Psoas muscle (tissue), 8 donors: ENCODE data around the gene KDM3A. TPM values are rescaled to one million over a fixed set of nuclear protein-coding genes. Genes with fewer than 3 reads are reported as not detected.

ENCODE experiments used
- ATAC-seq, 4 donors: fragments of 200-7000 bp; cut with Tn5 transposase; one replicate each; pipeline ENCODE4 v1.9.1; 2020; ENCODE audit warnings: moderate library complexity in 3 of 4, mild to moderate bottlenecking in 2 of 4
- DNase-seq, 2 donors: peaks; one replicate each; pipeline ENCODE4 v3.0.0-alpha.2; 2020
- H3K27ac ChIP-seq: fragments of 200-600 bp; one replicate; pipeline ENCODE4 v1.8.0; 2022
- H3K27me3 ChIP-seq, 3 donors: fragments of 200-600 bp in 1 of 3; one replicate each; pipeline versions ENCODE4 v1.6.1 to v1.8.0; 2013 to 2022; ENCODE audit warnings: low read length in 2 of 3, mild to moderate bottlenecking in 2 of 3, moderate library complexity in 1 of 3; ENCODE audit not compliant: insufficient read depth in 3 of 3
- H3K36me3 ChIP-seq, 2 donors: fragments of 200-600 bp in 1 of 2; one replicate each; pipeline versions ENCODE4 v1.6.1 to v1.8.0; 2013 to 2022; ENCODE audit warnings: low read depth in 1 of 2, mild to moderate bottlenecking in 1 of 2, moderate library complexity in 1 of 2; ENCODE audit not compliant: insufficient read depth in 1 of 2
- H3K4me1 ChIP-seq: fragments of 200-600 bp; one replicate; pipeline ENCODE4 v1.8.0; 2022
- H3K4me3 ChIP-seq: fragments of 200-600 bp; one replicate; pipeline ENCODE4 v1.8.0; 2022; ENCODE audit warnings: mild to moderate bottlenecking
- H3K9me3 ChIP-seq: fragments of 200-600 bp; one replicate; pipeline ENCODE4 v1.8.0; 2022
- WGBS, 3 donors: extraction: QIAGEN DNeasy Blood & Tissue Kit; methylation state at CpG; one replicate each; pipeline versions ENCODE4 v1.1.6 to v1.1.7; 2013; 5-methylcytosine and 5-hydroxymethylcytosine counted together
- intact Hi-C, 2 donors: fragments of 100-400 bp; cut with DNase I; formaldehyde crosslinking; loops; one replicate each; pipeline versions ENCODE4 v1.11.0 to v1.14.2; 2022
- polyA plus RNA-seq, 3 donors: library from polyadenylated mRNA; stranded (reverse); fragments of 200-250 nt; gene quantifications; one replicate each; pipeline ENCODE4 v1.2.3, GENCODE V29; 2013
- total RNA-seq, 4 donors: library from RNA; stranded (reverse); fragmentation: NEBNext Ultra II Directional in 2 of 4; extraction: Animal tissue kit (Norgen Biotek cat#: 25700) in 2 of 4; gene quantifications; one replicate each; pipeline versions ENCODE4 v1.2.1 to v1.2.4, GENCODE V29; 2021 to 2023
- TF ChIP-seq, protein P1 (sequence below): fragments of 200-600 bp; IDR thresholded peaks from one replicate; pipeline ENCODE4 v1.8.0; 2022; ENCODE audit warnings: antibody characterized with exemption
- donor health status: healthy with polysubstance abuse.
- donor health status: DM: no; HTN: no; CAD: no; lungs with moderate emphysema.
- donor health status: Bipolar disorder and iron deficiency.
- donor health status: healthy.
- donor health status: DM: yes; HTN: yes; CAD: no.
- donor health status: DM: no; HTN: no; CAD: no.
- donor health status: DM: no; HTN: no; CAD: no.
- donor health status: DM: yes; HTN: yes; CAD: no.

Gene KDM3A
- total and polyA plus RNA-seq, 7 donors, result 12.2 to 34.7 (median 23.5) TPM

DNA sequence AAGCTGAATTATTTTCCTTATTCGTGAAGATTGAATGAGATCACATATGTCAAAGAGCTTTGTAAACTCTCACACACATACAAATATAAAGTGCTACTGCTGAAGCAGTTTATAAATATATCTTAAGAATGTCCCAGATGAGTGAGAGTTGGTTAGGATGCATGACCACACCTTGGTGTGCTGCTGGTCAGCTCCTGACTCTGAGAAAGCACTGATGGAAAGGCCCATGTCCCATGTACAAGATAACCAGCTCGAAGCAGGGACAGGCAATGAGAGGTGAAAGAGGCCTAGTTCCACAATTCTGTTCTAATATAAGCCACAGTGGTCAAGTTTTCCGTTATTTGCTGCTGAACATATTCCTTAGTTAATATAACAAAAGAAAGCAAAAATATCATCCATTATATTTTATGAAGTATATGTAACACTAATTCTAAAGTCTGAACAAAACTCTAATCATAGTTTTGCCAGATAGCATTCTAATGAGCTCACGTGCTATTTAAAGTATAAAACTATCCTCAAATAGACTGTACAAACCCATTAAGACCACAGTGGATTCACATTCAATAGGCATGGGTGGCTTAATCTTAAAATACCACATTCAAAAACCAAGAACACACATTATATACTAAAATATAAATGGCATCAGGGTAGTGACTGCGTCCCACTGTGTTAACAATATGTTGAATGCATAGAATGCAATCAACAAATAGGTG lies 72.9 kb downstream of the KDM3A start:
- intact Hi-C loops, result no loop called here
- TF ChIP-seq, protein P1, sequence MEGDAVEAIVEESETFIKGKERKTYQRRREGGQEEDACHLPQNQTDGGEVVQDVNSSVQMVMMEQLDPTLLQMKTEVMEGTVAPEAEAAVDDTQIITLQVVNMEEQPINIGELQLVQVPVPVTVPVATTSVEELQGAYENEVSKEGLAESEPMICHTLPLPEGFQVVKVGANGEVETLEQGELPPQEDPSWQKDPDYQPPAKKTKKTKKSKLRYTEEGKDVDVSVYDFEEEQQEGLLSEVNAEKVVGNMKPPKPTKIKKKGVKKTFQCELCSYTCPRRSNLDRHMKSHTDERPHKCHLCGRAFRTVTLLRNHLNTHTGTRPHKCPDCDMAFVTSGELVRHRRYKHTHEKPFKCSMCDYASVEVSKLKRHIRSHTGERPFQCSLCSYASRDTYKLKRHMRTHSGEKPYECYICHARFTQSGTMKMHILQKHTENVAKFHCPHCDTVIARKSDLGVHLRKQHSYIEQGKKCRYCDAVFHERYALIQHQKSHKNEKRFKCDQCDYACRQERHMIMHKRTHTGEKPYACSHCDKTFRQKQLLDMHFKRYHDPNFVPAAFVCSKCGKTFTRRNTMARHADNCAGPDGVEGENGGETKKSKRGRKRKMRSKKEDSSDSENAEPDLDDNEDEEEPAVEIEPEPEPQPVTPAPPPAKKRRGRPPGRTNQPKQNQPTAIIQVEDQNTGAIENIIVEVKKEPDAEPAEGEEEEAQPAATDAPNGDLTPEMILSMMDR, result no peak
- no peak for DNase-seq
- H3K4me3 ChIP-seq, result no peak overlapping the region
- WGBS, 3 donors, result 78 to 85% (median 84%) methylated on average over 5 of the region's 5 CpGs
- peak in 3 of 4 donors; percentile 39 to 65 (median 63) for ATAC-seq
- peak overlapping the region; percentile 73 for H3K27ac ChIP-seq
- H3K9me3 ChIP-seq, result no peaks in the 10 kb centered on the region
- H3K4me1 ChIP-seq, result peaks cover 46% of the 10 kb centered on the region
- peaks cover 1 to 12% of the 10 kb centered on the region in 2 donors for H3K36me3 ChIP-seq
- H3K27me3 ChIP-seq, result no peaks in the 10 kb centered on the region

DNA sequence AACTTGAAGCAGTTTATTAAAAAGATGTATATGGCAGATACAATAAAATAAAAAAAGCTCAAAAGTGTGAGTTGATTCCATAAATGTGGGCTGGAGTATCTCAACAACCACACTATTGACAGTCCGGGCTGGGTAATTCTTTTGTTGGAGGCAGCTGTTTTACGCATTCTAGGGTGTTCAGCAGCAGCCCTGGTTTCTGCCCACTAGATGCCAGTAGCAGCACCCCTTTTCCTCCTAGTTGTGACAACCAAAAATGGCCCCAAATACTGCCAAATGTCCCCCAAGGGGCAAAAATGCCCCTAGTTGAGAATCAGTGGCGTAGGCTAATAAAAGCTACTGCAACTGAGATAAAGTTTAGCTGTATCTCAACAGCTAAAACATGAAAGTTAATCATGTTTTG lies 77.3 kb downstream of the KDM3A start:
- 71 to 80% (median 77%) methylated on average over 3 of the region's 3 CpGs for WGBS, 3 donors
- Histone ChIP-seq H3K9me3 (no peaks in the 10 kb centered on the region), H3K4me1 (peaks cover 17% of the 10 kb centered on the region), H3K27ac (no peak overlapping the region), H3K4me3 (no peak overlapping the region), H3K27me3 (no peaks in the 10 kb centered on the region), H3K36me3 (no peaks in the 10 kb centered on the region)
- ATAC-seq (peak in 1 of 4 donors; percentile 35), DNase-seq (no peak)
- intact Hi-C loops, result loop anchor here in 1 of 2 donors (5.0 kb wide), 1 partner anchor 39 kb away; no protein-coding TSS in a partner anchor
- TF ChIP-seq, protein P1, result peak; percentile 23

DNA sequence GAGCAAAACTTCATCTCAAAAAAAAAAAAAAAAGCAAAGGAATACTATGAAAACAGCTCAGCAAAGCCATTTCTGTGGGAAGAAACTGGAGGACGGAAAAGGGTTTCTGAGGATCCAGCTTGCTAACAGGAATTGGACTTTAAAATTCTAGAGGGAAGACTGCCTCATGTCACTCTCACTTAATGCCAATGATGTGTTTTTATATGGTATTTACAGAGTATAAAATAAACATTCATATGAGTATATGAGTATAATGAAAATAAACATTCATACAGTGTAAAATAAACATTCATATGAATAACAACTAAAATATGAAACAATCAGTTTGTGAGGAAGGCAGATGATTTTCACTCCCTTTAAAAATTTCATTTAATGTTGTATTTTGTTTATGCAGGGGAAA lies 78.2 kb downstream of the KDM3A start:
- 96 to 100% (median 96%) methylated on average over 1 of the region's 1 CpG for WGBS, 3 donors
- H3K4me3 ChIP-seq, result no peak overlapping the region
- no peak for DNase-seq
- intact Hi-C loops, result loop anchor here in 1 of 2 donors (5.0 kb wide), 1 partner anchor 38 kb away; no protein-coding TSS in a partner anchor
- H3K36me3 ChIP-seq, result no peaks in the 10 kb centered on the region
- no peaks in the 10 kb centered on the region for H3K9me3 ChIP-seq
- no peak for ATAC-seq
- TF ChIP-seq, protein P1, result no peak
- no peaks in the 10 kb centered on the region for H3K27me3 ChIP-seq
- H3K4me1 ChIP-seq, result peaks cover 8% of the 10 kb centered on the region
- no peak overlapping the region for H3K27ac ChIP-seq

DNA sequence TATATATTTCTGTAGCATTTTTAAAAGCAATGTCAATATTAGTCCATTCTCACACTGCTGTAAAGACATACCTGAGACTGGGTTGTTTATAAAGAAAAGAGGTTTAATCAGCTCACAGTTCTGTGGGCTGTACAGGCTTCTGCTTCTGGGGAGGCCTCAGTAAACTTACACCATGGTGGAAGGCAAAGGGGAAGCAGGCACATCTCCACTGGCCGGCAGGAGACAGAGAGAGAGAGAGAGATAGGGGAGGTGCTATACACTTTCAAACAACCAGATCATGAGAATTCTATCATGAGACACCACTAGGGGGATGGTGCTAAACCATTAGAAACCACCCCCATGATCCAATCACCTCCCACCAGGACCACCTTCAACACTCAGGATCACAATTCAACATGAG lies 79.0 kb downstream of the KDM3A start:
- whole genome bisulfite sequencing, 3 donors, result 81 to 100% (median 92%) methylated on average over 1 of the region's 1 CpG
- intact Hi-C loops, result no loop called here
- no peak for DNase-seq
- Histone ChIP-seq H3K27ac (no peak overlapping the region), H3K27me3 (no peaks in the 10 kb centered on the region), H3K36me3 (no peaks in the 10 kb centered on the region), H3K4me1 (no peaks in the 10 kb centered on the region), H3K9me3 (no peaks in the 10 kb centered on the region), H3K4me3 (no peak overlapping the region)
- no peak for ATAC-seq
- TF ChIP-seq, protein P1, result no peak
